ENCODE results near the gene CD34. TPM values are rescaled to one million over a fixed set of nuclear protein-coding genes. Genes with fewer than 3 reads are reported as not detected.

The CD34 gene
- total RNA-seq, 1 donor from 2014 or later: 69.6 TPM

DNA sequence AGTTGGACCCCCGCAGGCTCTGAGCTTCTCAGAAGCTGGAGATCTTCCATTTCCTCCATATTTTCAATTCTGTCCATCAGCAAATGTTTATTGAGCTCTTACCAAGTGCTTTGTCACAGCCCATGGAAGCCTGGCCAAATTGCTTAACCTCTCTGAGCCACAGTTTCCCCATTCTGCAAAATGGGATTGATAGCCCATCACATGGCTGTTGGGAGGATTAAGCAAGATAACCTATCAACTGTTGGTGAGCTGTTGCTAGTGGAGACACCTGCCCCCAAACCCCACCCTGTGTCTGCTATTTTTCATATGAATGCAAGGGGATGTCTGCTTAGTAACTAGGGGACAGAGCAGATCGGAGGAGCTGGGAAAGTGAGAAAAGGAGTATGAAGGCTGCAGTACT, 38.3 kb downstream of the CD34 start:
- Histone ChIP-seq H3K36me3 (no peaks in the 10 kb centered on the region), H3K27ac (replicated peaks) (peak overlapping the region; percentile 36), H3K27me3 (ENCODE audit: low read depth) (no peaks in the 10 kb centered on the region), H3K4me1 (peaks cover 43% of the 10 kb centered on the region), H3K4me3 (no peak overlapping the region), H3K9me3 (replicated peaks) (no peaks in the 10 kb centered on the region)
- intact Hi-C loops (cut with micrococcal nuclease): no loop called here
- TF ChIP-seq, protein P1, sequence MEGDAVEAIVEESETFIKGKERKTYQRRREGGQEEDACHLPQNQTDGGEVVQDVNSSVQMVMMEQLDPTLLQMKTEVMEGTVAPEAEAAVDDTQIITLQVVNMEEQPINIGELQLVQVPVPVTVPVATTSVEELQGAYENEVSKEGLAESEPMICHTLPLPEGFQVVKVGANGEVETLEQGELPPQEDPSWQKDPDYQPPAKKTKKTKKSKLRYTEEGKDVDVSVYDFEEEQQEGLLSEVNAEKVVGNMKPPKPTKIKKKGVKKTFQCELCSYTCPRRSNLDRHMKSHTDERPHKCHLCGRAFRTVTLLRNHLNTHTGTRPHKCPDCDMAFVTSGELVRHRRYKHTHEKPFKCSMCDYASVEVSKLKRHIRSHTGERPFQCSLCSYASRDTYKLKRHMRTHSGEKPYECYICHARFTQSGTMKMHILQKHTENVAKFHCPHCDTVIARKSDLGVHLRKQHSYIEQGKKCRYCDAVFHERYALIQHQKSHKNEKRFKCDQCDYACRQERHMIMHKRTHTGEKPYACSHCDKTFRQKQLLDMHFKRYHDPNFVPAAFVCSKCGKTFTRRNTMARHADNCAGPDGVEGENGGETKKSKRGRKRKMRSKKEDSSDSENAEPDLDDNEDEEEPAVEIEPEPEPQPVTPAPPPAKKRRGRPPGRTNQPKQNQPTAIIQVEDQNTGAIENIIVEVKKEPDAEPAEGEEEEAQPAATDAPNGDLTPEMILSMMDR (IDR thresholded peaks at IDR 0.05; ENCODE audit: borderline replicate concordance): no peak
- no peak for DNase-seq

DNA sequence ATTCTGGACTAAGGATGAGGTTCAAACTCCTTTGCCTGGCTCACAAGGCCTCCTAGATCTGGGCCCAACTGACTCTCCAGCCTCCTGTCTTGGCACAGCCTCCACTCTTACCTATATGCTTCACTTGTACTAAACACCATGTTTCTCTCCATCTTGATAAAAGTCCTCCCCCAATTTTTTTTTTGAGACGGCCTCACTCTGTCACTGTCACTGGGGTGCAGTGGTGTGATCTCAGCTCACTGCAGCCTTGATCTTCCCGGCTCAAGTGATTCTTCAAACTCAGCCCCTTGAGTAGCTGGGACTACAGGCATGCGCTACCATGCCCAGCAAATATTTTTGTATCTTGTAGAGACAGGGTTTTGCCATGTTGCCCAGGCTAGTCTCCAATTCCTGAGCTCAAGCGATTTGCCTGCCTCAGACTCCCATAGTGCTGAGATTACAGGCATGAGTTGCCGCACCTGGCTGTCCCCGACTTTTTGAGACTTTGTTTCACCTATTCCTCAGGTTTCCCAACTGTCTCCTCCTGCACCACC, 39.7 kb downstream of the CD34 start:
- Histone ChIP-seq H3K27ac (replicated peaks) (no peak overlapping the region), H3K36me3 (peaks cover under 1% of the 10 kb centered on the region), H3K4me3 (no peak overlapping the region), H3K4me1 (peaks cover 57% of the 10 kb centered on the region), H3K27me3 (ENCODE audit: low read depth) (no peaks in the 10 kb centered on the region), H3K9me3 (replicated peaks) (no peaks in the 10 kb centered on the region)
- DNase-seq: no peak
- intact Hi-C loops (cut with micrococcal nuclease): no loop called here
- TF ChIP-seq, protein P1 (IDR thresholded peaks at IDR 0.05; ENCODE audit: borderline replicate concordance): no peak

DNA sequence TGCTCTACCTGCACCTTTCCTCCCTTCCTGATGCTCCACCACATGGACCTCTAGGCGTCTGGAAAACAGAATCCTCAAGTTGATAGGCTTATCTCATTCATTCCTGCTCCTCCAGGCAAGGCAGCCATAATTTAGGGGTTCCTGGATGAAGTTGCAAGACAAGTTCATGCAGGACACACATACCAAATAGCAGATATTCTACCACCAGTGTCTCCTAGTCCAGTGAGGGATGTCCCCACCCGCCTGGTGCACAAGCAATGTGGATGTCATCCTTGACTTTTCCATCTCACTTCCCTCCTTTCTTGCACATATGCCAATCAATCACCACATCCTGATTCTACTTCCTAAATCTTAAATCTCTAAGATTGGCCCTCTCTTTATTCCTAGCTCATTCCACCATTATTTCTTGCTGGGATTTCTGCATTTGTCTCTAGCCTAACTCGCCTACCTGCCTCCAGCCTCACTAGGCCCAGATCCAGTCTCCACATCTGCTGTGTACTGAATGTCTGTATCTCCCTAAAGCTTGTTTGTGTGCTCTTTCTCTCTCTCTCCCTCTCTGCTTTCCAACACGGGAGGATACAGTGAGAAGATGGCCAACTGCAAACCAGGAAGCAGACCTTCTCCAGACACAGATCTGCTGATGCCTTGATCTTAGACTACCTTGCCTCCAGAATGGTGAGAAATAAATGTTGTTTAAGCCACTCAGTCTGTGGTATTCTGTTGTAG, 40.5 kb downstream of the CD34 start:
- DNase-seq: no peak
- Histone ChIP-seq H3K9me3 (replicated peaks) (no peaks in the 10 kb centered on the region), H3K27me3 (ENCODE audit: low read depth) (no peaks in the 10 kb centered on the region), H3K27ac (replicated peaks) (peak overlapping the region; percentile 99), H3K36me3 (peaks cover 5% of the 10 kb centered on the region), H3K4me1 (peaks cover 64% of the 10 kb centered on the region), H3K4me3 (no peak overlapping the region)
- TF ChIP-seq, protein P1 (IDR thresholded peaks at IDR 0.05; ENCODE audit: borderline replicate concordance): no peak
- intact Hi-C loops (cut with micrococcal nuclease): no loop called here

DNA sequence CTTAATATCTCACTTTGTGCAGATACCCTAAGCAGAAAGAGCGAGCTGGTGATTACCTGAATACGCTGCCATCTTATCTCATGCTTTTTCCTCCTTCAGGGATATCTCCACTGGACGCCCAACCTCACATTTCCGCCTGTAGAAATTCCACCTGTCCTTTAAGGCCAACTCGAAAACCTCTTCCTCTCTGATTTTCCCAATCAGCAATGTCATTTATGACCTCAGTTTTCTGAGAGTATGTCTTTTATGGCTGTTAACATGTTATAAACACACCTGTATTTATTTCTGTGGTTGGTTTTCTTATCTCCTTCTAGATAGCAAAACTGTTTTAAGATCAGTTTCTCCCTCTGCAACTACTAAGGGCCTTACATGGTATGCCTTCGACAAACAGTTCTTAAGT, 41.1 kb downstream of the CD34 start:
- Histone ChIP-seq H3K36me3 (peaks cover 5% of the 10 kb centered on the region), H3K9me3 (replicated peaks) (no peaks in the 10 kb centered on the region), H3K4me3 (no peak overlapping the region), H3K4me1 (peaks cover 70% of the 10 kb centered on the region), H3K27me3 (ENCODE audit: low read depth) (no peaks in the 10 kb centered on the region), H3K27ac (replicated peaks) (peak overlapping the region; percentile 99)
- TF ChIP-seq, protein P1 (IDR thresholded peaks at IDR 0.05; ENCODE audit: borderline replicate concordance): no peak
- no peak for DNase-seq
- intact Hi-C loops (cut with micrococcal nuclease): loop anchor here (5.0 kb wide), 1 partner anchor 43 kb away; no protein-coding TSS in a partner anchor

DNA sequence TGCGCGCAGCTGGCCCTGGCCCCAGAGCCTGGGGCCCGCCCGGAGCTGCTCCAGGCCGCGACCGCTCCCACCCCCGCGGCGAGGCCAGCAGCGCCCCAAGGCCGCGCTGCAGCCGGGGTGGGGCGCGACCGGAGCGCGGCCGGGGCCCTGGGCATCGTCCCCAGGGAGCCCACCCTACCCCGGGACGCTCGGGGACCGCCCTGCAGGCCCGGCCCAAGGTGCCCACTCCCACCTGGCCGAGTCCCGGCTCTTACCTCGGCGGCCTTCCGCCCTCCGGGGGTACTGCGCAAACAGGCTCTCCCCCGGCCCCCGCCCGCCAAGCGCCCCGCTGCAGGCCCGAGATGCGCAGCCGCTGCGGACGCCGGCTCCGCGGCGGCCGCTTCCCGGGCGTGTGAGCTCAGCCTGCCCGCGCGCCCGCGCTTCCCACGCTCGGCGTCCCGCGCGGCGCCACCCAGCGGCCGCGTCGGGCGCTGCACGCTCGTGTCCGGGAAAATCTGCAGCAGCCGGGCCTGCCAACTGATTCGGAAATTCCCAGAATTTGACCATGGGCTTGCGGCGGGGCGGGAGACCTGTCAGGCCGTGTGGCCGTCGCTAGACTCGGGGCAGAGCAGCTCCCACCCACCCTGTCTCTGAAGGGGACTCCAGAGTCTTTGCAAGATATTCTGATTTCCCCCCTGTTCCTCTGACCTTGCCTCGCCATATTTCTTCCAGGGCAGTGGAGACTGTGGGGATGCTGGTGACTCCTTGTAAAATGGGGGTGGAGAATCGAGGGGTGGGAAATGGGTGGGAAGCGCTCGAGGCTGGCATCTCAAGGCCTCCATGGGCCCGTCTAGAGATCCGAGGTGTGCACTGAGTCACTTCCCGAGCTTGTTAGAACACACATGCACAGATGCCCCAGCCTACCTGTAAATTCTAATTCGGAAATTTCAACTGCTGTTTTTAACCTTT, 41.9 kb downstream of the CD34 start:
- intact Hi-C loops (cut with micrococcal nuclease): loop anchor here (5.0 kb wide), 1 partner anchor 42 kb away; no protein-coding TSS in a partner anchor
- peak overlapping the region; percentile 89 for H3K4me3 ChIP-seq
- TF ChIP-seq, protein P1 (IDR thresholded peaks at IDR 0.05; ENCODE audit: borderline replicate concordance): peak; percentile 90
- H3K4me1 ChIP-seq: peaks cover 76% of the 10 kb centered on the region
- H3K27ac ChIP-seq (replicated peaks): peak overlapping the region; percentile 99
- no peaks in the 10 kb centered on the region for H3K27me3 ChIP-seq (ENCODE audit: low read depth)
- H3K36me3 ChIP-seq: peaks cover 5% of the 10 kb centered on the region
- H3K9me3 ChIP-seq (replicated peaks): no peaks in the 10 kb centered on the region
- peak; percentile 85 for DNase-seq
